ENCODE measurements around the gene MISP.

- TF ChIP-seq, protein P1, sequence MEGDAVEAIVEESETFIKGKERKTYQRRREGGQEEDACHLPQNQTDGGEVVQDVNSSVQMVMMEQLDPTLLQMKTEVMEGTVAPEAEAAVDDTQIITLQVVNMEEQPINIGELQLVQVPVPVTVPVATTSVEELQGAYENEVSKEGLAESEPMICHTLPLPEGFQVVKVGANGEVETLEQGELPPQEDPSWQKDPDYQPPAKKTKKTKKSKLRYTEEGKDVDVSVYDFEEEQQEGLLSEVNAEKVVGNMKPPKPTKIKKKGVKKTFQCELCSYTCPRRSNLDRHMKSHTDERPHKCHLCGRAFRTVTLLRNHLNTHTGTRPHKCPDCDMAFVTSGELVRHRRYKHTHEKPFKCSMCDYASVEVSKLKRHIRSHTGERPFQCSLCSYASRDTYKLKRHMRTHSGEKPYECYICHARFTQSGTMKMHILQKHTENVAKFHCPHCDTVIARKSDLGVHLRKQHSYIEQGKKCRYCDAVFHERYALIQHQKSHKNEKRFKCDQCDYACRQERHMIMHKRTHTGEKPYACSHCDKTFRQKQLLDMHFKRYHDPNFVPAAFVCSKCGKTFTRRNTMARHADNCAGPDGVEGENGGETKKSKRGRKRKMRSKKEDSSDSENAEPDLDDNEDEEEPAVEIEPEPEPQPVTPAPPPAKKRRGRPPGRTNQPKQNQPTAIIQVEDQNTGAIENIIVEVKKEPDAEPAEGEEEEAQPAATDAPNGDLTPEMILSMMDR (IDR thresholded peaks at IDR 0.05), result no peak
- no peak for TF ChIP-seq POLR2A (IDR thresholded peaks at IDR 0.05)
- no peak for TF ChIP-seq EP300 (IDR thresholded peaks at IDR 0.05)
Measured at GRCh38 chr19:726993-727956, 23.6 kb upstream of the MISP start.
